ENCODE results near the gene RBM20. TPM values are rescaled to one million over a fixed set of nuclear protein-coding genes. Genes with fewer than 3 reads are reported as not detected.

Gene RBM20
- total and polyA plus RNA-seq, 2 of the 4 experiments (the other 2 are of a cell fraction) = under 0.01 to 0.15 TPM

GRCh38 chr10:110833941-110834628 lies 189.9 kb downstream of the RBM20 start:
- BruUV-seq (replicated peaks) = no TSS peak
- intact Hi-C loops (cut with micrococcal nuclease) (no loop called here), dilution Hi-C loops (cut with HindIII; ENCODE audit: low sequenced_read_pairs, unreplicated experiment) (no loop called here), in situ Hi-C loops (cut with MboI; ENCODE audit: low sequenced_read_pairs) (no loop called here)
- Histone ChIP-seq H3K27me3 (ENCODE audit: control insufficient read depth, insufficient read depth, low read length) (peaks cover 11% of the 10 kb centered on the region), H2BK15ac (ENCODE audit: low read depth, low read length) (no peak overlapping the region), H3K14ac (replicated peaks; ENCODE audit: low read depth, low read length) (no peak overlapping the region), H3K18ac (ENCODE audit: low read depth, low read length) (no peak overlapping the region), H2AK5ac (ENCODE audit: low read depth, low read length) (no peak overlapping the region), H3K9me3 (ENCODE audit: control insufficient read depth, insufficient read depth, low read length) (no peaks in the 10 kb centered on the region), H2BK20ac (ENCODE audit: low read depth, low read length) (no peak overlapping the region), H3K23ac (ENCODE audit: low read depth, low read length) (no peak overlapping the region), H3K79me1 (ENCODE audit: low read depth in 1 of 2, low read length in 2 of 2) (no peaks in the 10 kb centered on the region), H3K56ac (ENCODE audit: extremely low read depth, insufficient read depth, low read length) (no peak overlapping the region), H3K9ac (ENCODE audit: low read depth, low read length) (no peak overlapping the region), H2BK5ac (ENCODE audit: low read depth, low read length, poor library complexity, severe bottlenecking) (no peak overlapping the region), H3K4me3 (ENCODE audit: insufficient read depth, low read depth, low read length) (no peak overlapping the region), H2AFZ (replicated peaks; ENCODE audit: low read length, poor library complexity) (no peak overlapping the region), H2AK9ac (replicated peaks; ENCODE audit: low read depth, low read length, poor library complexity) (no peak overlapping the region), H3K27ac (ENCODE audit: insufficient read depth, low read length) (no peak overlapping the region), H3K9me1 (ENCODE audit: insufficient read depth, low read length) (no peaks in the 10 kb centered on the region), H3K4me2 (ENCODE audit: low read depth, low read length) (no peak overlapping the region), H4K8ac (ENCODE audit: low read depth in 2 of 2, low read length in 2 of 2) (no peak overlapping the region), H4K20me1 (ENCODE audit: insufficient read depth, low read length) (no peaks in the 10 kb centered on the region), H4K5ac (ENCODE audit: low read depth, low read length) (no peak overlapping the region), H3K36me3 (ENCODE audit: control insufficient read depth, insufficient read depth, low read length) (no peaks in the 10 kb centered on the region), H4K91ac (ENCODE audit: insufficient read depth, low read depth, low read length) (no peak overlapping the region), H3K4me1 (ENCODE audit: control insufficient read depth, insufficient read depth, low read length) (no peaks in the 10 kb centered on the region; the same call in 1 of the 2 replicates), H2BK120ac (ENCODE audit: low read depth, low read length) (no peak overlapping the region), H3K4ac (ENCODE audit: low read depth, low read length) (no peak overlapping the region)
- 100% methylated on average over 6 of the region's 14 CpGs; no CpG with 5 or more reads in 1 of the 2 experiments for WGBS, 2 experiments (ENCODE audit: extremely low coverage in 2 of 2, insufficient read length in 1 of 2)
- POLR2A ChIA-PET (ENCODE audit: unreplicated experiment) = no interaction called here
- no peak for ATAC-seq (ENCODE audit: low read depth)
- CTCF ChIA-PET = no interaction called here
- TF ChIP-seq CEBPB (IDR thresholded peaks at IDR 0.05; ENCODE audit: low read depth, low read length) (no peak), CTCF (conservative IDR thresholded peaks at IDR 0.05; ENCODE audit: low read depth, low read length) (no peak), CHD1 (IDR thresholded peaks at IDR 0.05; ENCODE audit: low read depth, low read length) (no peak), RAD21 (IDR thresholded peaks at IDR 0.05; ENCODE audit: low read length) (no peak), POLR2A (IDR thresholded peaks at IDR 0.05; ENCODE audit: low read depth, low read length) (no peak), MXI1 (IDR thresholded peaks at IDR 0.05; ENCODE audit: borderline replicate concordance, low read depth, low read length) (no peak), MAFK (IDR thresholded peaks at IDR 0.05; ENCODE audit: low read depth, low read length) (no peak), BHLHE40 (IDR thresholded peaks at IDR 0.05; ENCODE audit: low read depth, low read length) (no peak), RCOR1 (IDR thresholded peaks at IDR 0.05; ENCODE audit: insufficient replicate concordance, low read length) (no peak), SMC3 (IDR thresholded peaks at IDR 0.05; ENCODE audit: low read depth, low read length) (no peak)
- no peak for DNase-seq
